GM23338 (cell line): ENCODE measurements around the gene RFX4. TPM values are rescaled to one million over a fixed set of nuclear protein-coding genes. Genes with fewer than 3 reads are reported as not detected.

ENCODE experiments used
- ATAC-seq: fragments of 200-7000 bp; cut with Tn5 transposase; 3 replicates; pipeline ENCODE4 v1.9.1; 2020
- DNase-seq: peaks from one replicate; pipeline ENCODE4 v3.0.0-alpha.2; 2015; ENCODE audit warnings: low spot score
- H2AFZ ChIP-seq: fragments of 200-600 bp; sonication (generic); 2 replicates; pipeline ENCODE4 v1.8.0; 2016; ENCODE audit warnings: antibody characterized with exemption, mild to moderate bottlenecking, moderate library complexity
- H3F3A ChIP-seq: fragments of 200-600 bp; sonication (generic); replicated peaks from 2 replicates; pipeline ENCODE4 v1.8.0; 2017; ENCODE audit warnings: antibody characterized with exemption, mixed run types, low read depth
- H3K27ac ChIP-seq: fragments of 200-600 bp; sonication (generic); 2 replicates; pipeline ENCODE4 v1.6.1; 2016; ENCODE audit warnings: low read depth
- H3K27me3 ChIP-seq: fragments of 200-600 bp; sonication (generic); 2 replicates; pipeline ENCODE4 v1.8.0; 2016; ENCODE audit warnings: mild to moderate bottlenecking, mixed run types, moderate library complexity; ENCODE audit not compliant: insufficient read depth
- H3K36me3 ChIP-seq: fragments of 200-600 bp; sonication (generic); 2 replicates; pipeline ENCODE4 v1.8.0; 2016; ENCODE audit warnings: mild to moderate bottlenecking; ENCODE audit not compliant: insufficient read depth
- H3K4me1 ChIP-seq: fragments of 200-600 bp; sonication (generic); 2 replicates; pipeline ENCODE4 v1.8.0; 2016; ENCODE audit warnings: mild to moderate bottlenecking, moderate library complexity; ENCODE audit not compliant: insufficient read depth
- H3K4me2 ChIP-seq: fragments of 200-600 bp; sonication (generic); 2 replicates; pipeline ENCODE4 v1.7.1; 2017; ENCODE audit warnings: mixed run types
- H3K4me3 ChIP-seq: fragments of 200-600 bp; sonication (generic); 2 replicates; pipeline ENCODE4 v1.6.1; 2016; ENCODE audit warnings: mixed run types
- H3K79me2 ChIP-seq: fragments of 200-600 bp; sonication (generic); replicated peaks from 2 replicates; pipeline ENCODE4 v1.8.0; 2017; ENCODE audit warnings: mild to moderate bottlenecking; ENCODE audit not compliant: insufficient read depth
- H3K9me2 ChIP-seq: fragments of 200-600 bp; sonication (generic); 2 replicates; pipeline ENCODE4 v1.8.0; 2017; ENCODE audit not compliant: insufficient read depth
- H4K20me1 ChIP-seq: fragments of 200-600 bp; sonication (generic); replicated peaks from 2 replicates; pipeline ENCODE4 v1.8.0; 2017; ENCODE audit warnings: mild to moderate bottlenecking; ENCODE audit not compliant: insufficient read depth
- H3K27ac Mint-ChIP-seq: 2 replicates; pipeline ENCODE4 v1.8.0; 2020; ENCODE audit warnings: inconsistent platforms, mild to moderate bottlenecking, moderate library complexity, mixed read lengths
- H3K27me3 Mint-ChIP-seq: 3 replicates; pipeline ENCODE4 v1.8.0; 2022; ENCODE audit warnings: low read depth, mild to moderate bottlenecking, moderate library complexity, mixed read lengths, inconsistent platforms; ENCODE audit not compliant: insufficient read depth, poor library complexity
- H3K36me3 Mint-ChIP-seq: 3 replicates; pipeline ENCODE4 v1.8.0; 2021; ENCODE audit warnings: low read depth, mild to moderate bottlenecking, inconsistent platforms, moderate library complexity, mixed read lengths
- H3K4me1 Mint-ChIP-seq: 3 replicates; pipeline ENCODE4 v1.8.0; 2020; ENCODE audit warnings: mild to moderate bottlenecking, inconsistent platforms, mixed read lengths
- H3K4me3 Mint-ChIP-seq: 3 replicates; pipeline ENCODE4 v1.8.0; 2021; ENCODE audit warnings: moderate library complexity, mild to moderate bottlenecking, inconsistent platforms, mixed read lengths
- H3K9me3 Mint-ChIP-seq: 3 replicates; pipeline ENCODE4 v1.8.0; 2020; ENCODE audit warnings: moderate library complexity, mild to moderate bottlenecking, inconsistent platforms, mixed read lengths
- CREB1 ChIP-seq: fragments of 250-450 bp; sonication (Bioruptor Pico); IDR thresholded peaks from 2 replicates; pipeline ENCODE4 v1.5.0; 2020; ENCODE audit warnings: low read depth, mild to moderate bottlenecking, moderate library complexity
- EZH2 ChIP-seq: fragments of 200-600 bp; sonication (generic); IDR thresholded peaks from one replicate; pipeline ENCODE4 v1.8.0; 2017; ENCODE audit warnings: antibody characterized with exemption, mild to moderate bottlenecking, low read depth; ENCODE audit not compliant: unreplicated experiment
- EZH2phosphoT487 ChIP-seq: fragments of 200-600 bp; sonication (generic); IDR thresholded peaks from one replicate; pipeline ENCODE4 v1.8.1; 2018; ENCODE audit warnings: antibody characterized with exemption; ENCODE audit not compliant: unreplicated experiment
- JUNB ChIP-seq: IDR thresholded peaks from one replicate; pipeline ENCODE4 v1.6.1; 2016; ENCODE audit warnings: antibody characterized with exemption; ENCODE audit not compliant: unreplicated experiment
- NANOG ChIP-seq: IDR thresholded peaks from 2 replicates; pipeline ENCODE4 v1.6.1; 2016; ENCODE audit warnings: antibody characterized with exemption, borderline replicate concordance
- POLR2AphosphoS5 ChIP-seq: IDR thresholded peaks from 2 replicates; pipeline ENCODE4 v1.6.1; 2016; ENCODE audit warnings: antibody characterized with exemption, low read depth
- STAT1 ChIP-seq: IDR thresholded peaks from one replicate; pipeline ENCODE4 v1.6.1; 2016; ENCODE audit warnings: antibody characterized with exemption; ENCODE audit not compliant: unreplicated experiment
- ZNF114 ChIP-seq: fragments of 250-450 bp; sonication (Bioruptor Pico); IDR thresholded peaks from 2 replicates; pipeline ENCODE4 v1.5.0; 2020; ENCODE audit warnings: mild to moderate bottlenecking, moderate library complexity
- ZNF331 ChIP-seq: fragments of 250-450 bp; sonication (Bioruptor Pico); IDR thresholded peaks from 2 replicates; pipeline ENCODE4 v1.5.0; 2020; ENCODE audit warnings: low read depth, mild to moderate bottlenecking, moderate library complexity
- polyA plus RNA-seq: library from polyadenylated mRNA; unstranded; fragments of >200 nt; fragmentation: Nextera tagmentation; extraction: Ambion mirVana; gene quantifications from 2 replicates; pipeline ENCODE4 v1.2.1, GENCODE V29; 2016
- total RNA-seq: library from RNA; depleted of rRNA; stranded (reverse); fragments of >200 nt; shearing (Covaris generic); gene quantifications from 2 replicates; pipeline ENCODE4 v1.2.3, GENCODE V29; 2014
- TF ChIP-seq, protein P1 (sequence below), 2 experiments: fragments of 200-600 bp in 1 of 2; sonication (generic) in 1 of 2; conservative IDR thresholded peaks; 2 replicates each; pipeline versions ENCODE4 v1.5.1 to v1.6.1; 2016 to 2017; ENCODE audit warnings: antibody characterized with exemption in 2 of 2, low read depth in 2 of 2, mild to moderate bottlenecking in 2 of 2, moderate library complexity in 1 of 2
- TF ChIP-seq, protein P2 (sequence below): IDR thresholded peaks from 2 replicates; pipeline ENCODE4 v1.6.1; 2016; ENCODE audit warnings: antibody characterized with exemption
- TF ChIP-seq, protein P3 (sequence below): IDR thresholded peaks from one replicate; pipeline ENCODE4 v1.6.1; 2018; ENCODE audit warnings: antibody characterized with exemption; ENCODE audit not compliant: unreplicated experiment

Gene RFX4
- total and polyA plus RNA-seq, 2 experiments from 2014 or later: 0.23 TPM; not detected in 1

DNA sequence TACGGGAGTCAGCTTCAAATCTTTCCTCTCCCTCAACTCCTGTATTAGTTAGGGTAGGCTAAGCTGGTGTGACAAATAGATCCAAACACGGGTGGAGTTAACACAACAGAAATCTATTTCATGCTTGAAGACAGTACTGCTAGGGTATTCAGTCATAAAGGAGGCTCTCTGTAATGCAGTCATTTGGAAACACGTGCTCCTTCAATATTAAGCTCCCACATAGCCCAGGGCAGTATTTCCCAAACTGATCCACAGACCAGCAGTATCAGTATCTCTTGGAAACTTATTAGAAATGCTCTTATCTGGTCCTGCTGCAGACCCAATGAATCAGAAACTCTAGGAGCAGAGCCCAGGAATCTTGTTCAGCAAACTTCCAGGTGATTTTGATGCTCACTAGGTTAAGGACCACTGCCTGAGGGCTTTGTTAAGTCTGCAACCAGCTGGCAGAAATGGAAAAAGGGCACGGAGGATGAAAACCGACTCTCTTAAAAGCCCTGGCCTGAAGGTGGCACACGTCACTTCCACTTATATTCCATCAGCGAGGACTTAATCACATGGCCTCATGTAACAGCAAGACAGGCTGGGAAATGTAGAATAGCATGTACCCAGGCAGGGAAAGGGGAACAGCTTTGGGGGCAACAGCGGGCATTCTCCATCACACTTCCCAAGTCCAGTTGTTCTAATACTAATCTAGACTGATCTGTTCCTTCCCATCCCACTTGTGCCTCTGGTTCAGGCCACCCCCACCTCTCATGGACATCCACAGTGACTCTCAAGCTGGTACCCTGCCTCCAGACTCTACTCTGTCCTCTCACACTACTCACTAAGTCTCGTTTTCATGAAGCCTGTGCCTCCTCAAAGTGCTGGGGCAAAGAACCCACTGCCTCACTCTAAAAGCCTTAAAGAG is 153.5 kb downstream of the RFX4 start:
- ATAC-seq (peak; percentile 42; the same call in 2 of the 3 replicates), DNase-seq (peak; percentile 30)
- Mint-ChIP-seq H3K27me3 (peaks cover 9% of the 10 kb centered on the region), H3K4me3 (no peak overlapping the region), H3K36me3 (no peaks in the 10 kb centered on the region), H3K27ac (no peak overlapping the region), H3K9me3 (no peaks in the 10 kb centered on the region), H3K4me1 (peaks cover 20% of the 10 kb centered on the region)
- H3K36me3 ChIP-seq: no peaks in the 10 kb centered on the region
- H3K4me1 ChIP-seq: peaks cover 16% of the 10 kb centered on the region
- H3K9me2 ChIP-seq: 0 out of 2 replicates have a peak, but pooled peaks cover 3% of the 10 kb centered on the region
- H3K27me3 ChIP-seq: no peaks in the 10 kb centered on the region
- H2AFZ ChIP-seq: peak overlapping the region; percentile 67; the same call in 1 of the 2 replicates
- H3K4me3 ChIP-seq: no peak overlapping the region
- no peak overlapping the region for H3K4me2 ChIP-seq
- no peak for TF ChIP-seq POLR2AphosphoS5
- TF ChIP-seq, protein P1, sequence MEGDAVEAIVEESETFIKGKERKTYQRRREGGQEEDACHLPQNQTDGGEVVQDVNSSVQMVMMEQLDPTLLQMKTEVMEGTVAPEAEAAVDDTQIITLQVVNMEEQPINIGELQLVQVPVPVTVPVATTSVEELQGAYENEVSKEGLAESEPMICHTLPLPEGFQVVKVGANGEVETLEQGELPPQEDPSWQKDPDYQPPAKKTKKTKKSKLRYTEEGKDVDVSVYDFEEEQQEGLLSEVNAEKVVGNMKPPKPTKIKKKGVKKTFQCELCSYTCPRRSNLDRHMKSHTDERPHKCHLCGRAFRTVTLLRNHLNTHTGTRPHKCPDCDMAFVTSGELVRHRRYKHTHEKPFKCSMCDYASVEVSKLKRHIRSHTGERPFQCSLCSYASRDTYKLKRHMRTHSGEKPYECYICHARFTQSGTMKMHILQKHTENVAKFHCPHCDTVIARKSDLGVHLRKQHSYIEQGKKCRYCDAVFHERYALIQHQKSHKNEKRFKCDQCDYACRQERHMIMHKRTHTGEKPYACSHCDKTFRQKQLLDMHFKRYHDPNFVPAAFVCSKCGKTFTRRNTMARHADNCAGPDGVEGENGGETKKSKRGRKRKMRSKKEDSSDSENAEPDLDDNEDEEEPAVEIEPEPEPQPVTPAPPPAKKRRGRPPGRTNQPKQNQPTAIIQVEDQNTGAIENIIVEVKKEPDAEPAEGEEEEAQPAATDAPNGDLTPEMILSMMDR (conservative IDR thresholded peaks at IDR 0.05; ENCODE audit: low read depth in 2 of 2): peak; percentile 8 to 56; a peak in 2 of 4 replicates
- H3K27ac ChIP-seq: no peak overlapping the region
- H4K20me1 ChIP-seq: no peaks in the 10 kb centered on the region
- no peaks in the 10 kb centered on the region for H3K79me2 ChIP-seq
- H3F3A ChIP-seq: no peaks in the 10 kb centered on the region

DNA sequence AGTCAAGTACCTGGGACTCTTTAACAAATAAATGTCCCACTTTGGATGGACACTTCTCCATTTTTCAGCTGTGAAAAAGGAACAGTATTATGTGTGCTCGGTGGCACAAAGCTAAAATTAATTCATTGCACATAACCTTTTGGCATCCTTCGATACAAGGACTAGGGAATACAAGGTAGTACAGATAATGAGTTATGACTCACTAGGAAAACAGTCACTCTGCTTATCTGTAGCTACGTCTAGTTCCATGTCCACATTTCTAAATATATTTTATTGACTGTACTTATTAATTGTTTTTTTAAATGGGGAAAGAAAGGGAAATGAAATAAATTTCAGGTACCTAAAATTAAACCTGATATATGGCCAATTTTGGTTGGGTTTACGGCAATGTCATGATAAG is 156.5 kb downstream of the RFX4 start:
- no peak overlapping the region for H3K4me2 ChIP-seq
- H3K27me3 ChIP-seq: no peaks in the 10 kb centered on the region
- Mint-ChIP-seq H3K4me3 (no peak overlapping the region), H3K9me3 (no peaks in the 10 kb centered on the region), H3K27me3 (peaks cover 6% of the 10 kb centered on the region), H3K27ac (no peak overlapping the region), H3K4me1 (peaks cover 43% of the 10 kb centered on the region), H3K36me3 (no peaks in the 10 kb centered on the region)
- H3K4me1 ChIP-seq: peaks cover 36% of the 10 kb centered on the region
- no peak overlapping the region for H2AFZ ChIP-seq
- H3K36me3 ChIP-seq: no peaks in the 10 kb centered on the region
- no peaks in the 10 kb centered on the region for H4K20me1 ChIP-seq
- no peak overlapping the region for H3K4me3 ChIP-seq
- H3K9me2 ChIP-seq: no peaks in the 10 kb centered on the region
- no peak overlapping the region for H3K27ac ChIP-seq
- H3F3A ChIP-seq: no peaks in the 10 kb centered on the region
- H3K79me2 ChIP-seq: no peaks in the 10 kb centered on the region
- no peak for DNase-seq
- no peak for ATAC-seq
- no peak for TF ChIP-seq POLR2AphosphoS5
- no peak for TF ChIP-seq CREB1 (CRISPR knock-in tag)
- TF ChIP-seq ZNF331 (CRISPR knock-in tag): no peak
- no peak for TF ChIP-seq STAT1
- TF ChIP-seq, protein P2, sequence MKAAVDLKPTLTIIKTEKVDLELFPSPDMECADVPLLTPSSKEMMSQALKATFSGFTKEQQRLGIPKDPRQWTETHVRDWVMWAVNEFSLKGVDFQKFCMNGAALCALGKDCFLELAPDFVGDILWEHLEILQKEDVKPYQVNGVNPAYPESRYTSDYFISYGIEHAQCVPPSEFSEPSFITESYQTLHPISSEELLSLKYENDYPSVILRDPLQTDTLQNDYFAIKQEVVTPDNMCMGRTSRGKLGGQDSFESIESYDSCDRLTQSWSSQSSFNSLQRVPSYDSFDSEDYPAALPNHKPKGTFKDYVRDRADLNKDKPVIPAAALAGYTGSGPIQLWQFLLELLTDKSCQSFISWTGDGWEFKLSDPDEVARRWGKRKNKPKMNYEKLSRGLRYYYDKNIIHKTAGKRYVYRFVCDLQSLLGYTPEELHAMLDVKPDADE: no peak
- TF ChIP-seq, protein P3, sequence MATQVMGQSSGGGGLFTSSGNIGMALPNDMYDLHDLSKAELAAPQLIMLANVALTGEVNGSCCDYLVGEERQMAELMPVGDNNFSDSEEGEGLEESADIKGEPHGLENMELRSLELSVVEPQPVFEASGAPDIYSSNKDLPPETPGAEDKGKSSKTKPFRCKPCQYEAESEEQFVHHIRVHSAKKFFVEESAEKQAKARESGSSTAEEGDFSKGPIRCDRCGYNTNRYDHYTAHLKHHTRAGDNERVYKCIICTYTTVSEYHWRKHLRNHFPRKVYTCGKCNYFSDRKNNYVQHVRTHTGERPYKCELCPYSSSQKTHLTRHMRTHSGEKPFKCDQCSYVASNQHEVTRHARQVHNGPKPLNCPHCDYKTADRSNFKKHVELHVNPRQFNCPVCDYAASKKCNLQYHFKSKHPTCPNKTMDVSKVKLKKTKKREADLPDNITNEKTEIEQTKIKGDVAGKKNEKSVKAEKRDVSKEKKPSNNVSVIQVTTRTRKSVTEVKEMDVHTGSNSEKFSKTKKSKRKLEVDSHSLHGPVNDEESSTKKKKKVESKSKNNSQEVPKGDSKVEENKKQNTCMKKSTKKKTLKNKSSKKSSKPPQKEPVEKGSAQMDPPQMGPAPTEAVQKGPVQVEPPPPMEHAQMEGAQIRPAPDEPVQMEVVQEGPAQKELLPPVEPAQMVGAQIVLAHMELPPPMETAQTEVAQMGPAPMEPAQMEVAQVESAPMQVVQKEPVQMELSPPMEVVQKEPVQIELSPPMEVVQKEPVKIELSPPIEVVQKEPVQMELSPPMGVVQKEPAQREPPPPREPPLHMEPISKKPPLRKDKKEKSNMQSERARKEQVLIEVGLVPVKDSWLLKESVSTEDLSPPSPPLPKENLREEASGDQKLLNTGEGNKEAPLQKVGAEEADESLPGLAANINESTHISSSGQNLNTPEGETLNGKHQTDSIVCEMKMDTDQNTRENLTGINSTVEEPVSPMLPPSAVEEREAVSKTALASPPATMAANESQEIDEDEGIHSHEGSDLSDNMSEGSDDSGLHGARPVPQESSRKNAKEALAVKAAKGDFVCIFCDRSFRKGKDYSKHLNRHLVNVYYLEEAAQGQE: no peak
- no peak for TF ChIP-seq EZH2phosphoT487
- TF ChIP-seq, protein P1 (conservative IDR thresholded peaks at IDR 0.05; ENCODE audit: low read depth in 2 of 2): no peak
- TF ChIP-seq JUNB: no peak
- no peak for TF ChIP-seq ZNF114 (CRISPR knock-in tag)
- no peak for TF ChIP-seq NANOG
- TF ChIP-seq EZH2: no peak
